ENCODE results near the gene C5orf24.

DNA sequence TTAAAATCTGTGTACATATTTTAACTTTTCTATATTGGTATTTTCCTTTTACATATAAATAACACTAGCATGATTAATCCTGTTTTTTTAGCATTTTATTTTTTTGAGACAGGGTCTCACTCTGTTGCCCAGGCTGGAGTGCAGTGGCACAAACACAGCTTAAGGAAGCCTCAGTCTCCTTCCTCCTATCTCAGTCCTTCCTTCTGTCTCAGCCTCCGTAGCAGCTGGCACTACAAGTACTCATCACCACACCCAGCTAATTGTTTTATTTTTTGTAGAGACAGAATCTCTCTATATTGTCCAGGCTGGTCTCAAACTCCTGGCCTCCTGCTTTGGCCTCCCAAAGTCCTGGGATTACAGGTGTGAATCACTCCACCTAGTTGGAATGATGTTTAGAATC lies 1.5 kb upstream of the C5orf24 start:
- TF ChIP-seq, protein P1, sequence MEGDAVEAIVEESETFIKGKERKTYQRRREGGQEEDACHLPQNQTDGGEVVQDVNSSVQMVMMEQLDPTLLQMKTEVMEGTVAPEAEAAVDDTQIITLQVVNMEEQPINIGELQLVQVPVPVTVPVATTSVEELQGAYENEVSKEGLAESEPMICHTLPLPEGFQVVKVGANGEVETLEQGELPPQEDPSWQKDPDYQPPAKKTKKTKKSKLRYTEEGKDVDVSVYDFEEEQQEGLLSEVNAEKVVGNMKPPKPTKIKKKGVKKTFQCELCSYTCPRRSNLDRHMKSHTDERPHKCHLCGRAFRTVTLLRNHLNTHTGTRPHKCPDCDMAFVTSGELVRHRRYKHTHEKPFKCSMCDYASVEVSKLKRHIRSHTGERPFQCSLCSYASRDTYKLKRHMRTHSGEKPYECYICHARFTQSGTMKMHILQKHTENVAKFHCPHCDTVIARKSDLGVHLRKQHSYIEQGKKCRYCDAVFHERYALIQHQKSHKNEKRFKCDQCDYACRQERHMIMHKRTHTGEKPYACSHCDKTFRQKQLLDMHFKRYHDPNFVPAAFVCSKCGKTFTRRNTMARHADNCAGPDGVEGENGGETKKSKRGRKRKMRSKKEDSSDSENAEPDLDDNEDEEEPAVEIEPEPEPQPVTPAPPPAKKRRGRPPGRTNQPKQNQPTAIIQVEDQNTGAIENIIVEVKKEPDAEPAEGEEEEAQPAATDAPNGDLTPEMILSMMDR (IDR thresholded peaks at IDR 0.05): no peak
- TF ChIP-seq POLR2A (IDR thresholded peaks at IDR 0.05) (no peak), POLR2AphosphoS5 (IDR thresholded peaks at IDR 0.05; ENCODE audit: insufficient read depth in 1 of 2, low read depth in 1 of 2) (no peak)
